ENCODE results near the gene SEMA4D.

SEMA4D gene

DNA sequence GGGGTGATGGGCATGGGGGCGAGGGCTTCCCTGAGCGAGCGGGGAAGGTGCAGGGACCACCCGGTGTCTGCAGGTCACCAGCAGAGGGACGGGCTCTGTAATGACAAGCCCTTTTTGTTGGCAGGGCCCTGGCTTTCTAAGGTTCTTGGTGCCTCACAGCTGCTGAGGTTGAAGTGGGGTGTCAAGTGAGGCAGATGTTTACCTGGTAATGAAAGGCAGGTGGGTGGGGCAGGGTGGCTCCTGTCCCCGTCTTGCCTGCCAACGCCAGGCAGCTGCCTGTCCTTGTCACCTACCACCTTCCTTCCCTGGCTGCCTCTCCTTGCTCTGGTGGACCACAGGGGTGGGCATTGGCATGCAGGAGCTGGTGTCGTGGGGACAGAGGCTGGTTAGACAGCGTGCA is 41.0 kb upstream of the SEMA4D start:
- DNase-seq (ENCODE audit: low read depth in 1 of 2, low spot score in 1 of 2) = no peak
- TF ChIP-seq, protein P1, sequence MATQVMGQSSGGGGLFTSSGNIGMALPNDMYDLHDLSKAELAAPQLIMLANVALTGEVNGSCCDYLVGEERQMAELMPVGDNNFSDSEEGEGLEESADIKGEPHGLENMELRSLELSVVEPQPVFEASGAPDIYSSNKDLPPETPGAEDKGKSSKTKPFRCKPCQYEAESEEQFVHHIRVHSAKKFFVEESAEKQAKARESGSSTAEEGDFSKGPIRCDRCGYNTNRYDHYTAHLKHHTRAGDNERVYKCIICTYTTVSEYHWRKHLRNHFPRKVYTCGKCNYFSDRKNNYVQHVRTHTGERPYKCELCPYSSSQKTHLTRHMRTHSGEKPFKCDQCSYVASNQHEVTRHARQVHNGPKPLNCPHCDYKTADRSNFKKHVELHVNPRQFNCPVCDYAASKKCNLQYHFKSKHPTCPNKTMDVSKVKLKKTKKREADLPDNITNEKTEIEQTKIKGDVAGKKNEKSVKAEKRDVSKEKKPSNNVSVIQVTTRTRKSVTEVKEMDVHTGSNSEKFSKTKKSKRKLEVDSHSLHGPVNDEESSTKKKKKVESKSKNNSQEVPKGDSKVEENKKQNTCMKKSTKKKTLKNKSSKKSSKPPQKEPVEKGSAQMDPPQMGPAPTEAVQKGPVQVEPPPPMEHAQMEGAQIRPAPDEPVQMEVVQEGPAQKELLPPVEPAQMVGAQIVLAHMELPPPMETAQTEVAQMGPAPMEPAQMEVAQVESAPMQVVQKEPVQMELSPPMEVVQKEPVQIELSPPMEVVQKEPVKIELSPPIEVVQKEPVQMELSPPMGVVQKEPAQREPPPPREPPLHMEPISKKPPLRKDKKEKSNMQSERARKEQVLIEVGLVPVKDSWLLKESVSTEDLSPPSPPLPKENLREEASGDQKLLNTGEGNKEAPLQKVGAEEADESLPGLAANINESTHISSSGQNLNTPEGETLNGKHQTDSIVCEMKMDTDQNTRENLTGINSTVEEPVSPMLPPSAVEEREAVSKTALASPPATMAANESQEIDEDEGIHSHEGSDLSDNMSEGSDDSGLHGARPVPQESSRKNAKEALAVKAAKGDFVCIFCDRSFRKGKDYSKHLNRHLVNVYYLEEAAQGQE (IDR thresholded peaks at IDR 0.05; ENCODE audit: insufficient replicate concordance, low read depth) = no peak
- TF ChIP-seq GABPA (IDR thresholded peaks at IDR 0.05; ENCODE audit: low read depth) = no peak
- no peak for TF ChIP-seq POLR2AphosphoS5 (IDR thresholded peaks at IDR 0.05; ENCODE audit: low read depth)
- no peak for TF ChIP-seq SPI1 (IDR thresholded peaks at IDR 0.05; ENCODE audit: borderline replicate concordance, low read depth)
- TF ChIP-seq, protein P2, sequence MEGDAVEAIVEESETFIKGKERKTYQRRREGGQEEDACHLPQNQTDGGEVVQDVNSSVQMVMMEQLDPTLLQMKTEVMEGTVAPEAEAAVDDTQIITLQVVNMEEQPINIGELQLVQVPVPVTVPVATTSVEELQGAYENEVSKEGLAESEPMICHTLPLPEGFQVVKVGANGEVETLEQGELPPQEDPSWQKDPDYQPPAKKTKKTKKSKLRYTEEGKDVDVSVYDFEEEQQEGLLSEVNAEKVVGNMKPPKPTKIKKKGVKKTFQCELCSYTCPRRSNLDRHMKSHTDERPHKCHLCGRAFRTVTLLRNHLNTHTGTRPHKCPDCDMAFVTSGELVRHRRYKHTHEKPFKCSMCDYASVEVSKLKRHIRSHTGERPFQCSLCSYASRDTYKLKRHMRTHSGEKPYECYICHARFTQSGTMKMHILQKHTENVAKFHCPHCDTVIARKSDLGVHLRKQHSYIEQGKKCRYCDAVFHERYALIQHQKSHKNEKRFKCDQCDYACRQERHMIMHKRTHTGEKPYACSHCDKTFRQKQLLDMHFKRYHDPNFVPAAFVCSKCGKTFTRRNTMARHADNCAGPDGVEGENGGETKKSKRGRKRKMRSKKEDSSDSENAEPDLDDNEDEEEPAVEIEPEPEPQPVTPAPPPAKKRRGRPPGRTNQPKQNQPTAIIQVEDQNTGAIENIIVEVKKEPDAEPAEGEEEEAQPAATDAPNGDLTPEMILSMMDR (IDR thresholded peaks at IDR 0.05; ENCODE audit: insufficient read depth, low read length) = no peak
- Histone ChIP-seq H3K4me3 (replicated peaks; ENCODE audit: insufficient read depth, low read length) (no peak overlapping the region), H3K27me3 (ENCODE audit: insufficient read depth, poor library complexity, severe bottlenecking) (no peaks in the 10 kb centered on the region), H3K27ac (replicated peaks) (no peak overlapping the region)

GRCh38 chr9:89537166-89537565 is 39.3 kb upstream of the SEMA4D start:
- peak overlapping the region; percentile 85 for H3K27ac ChIP-seq (replicated peaks)
- no peak overlapping the region for H3K4me3 ChIP-seq (replicated peaks; ENCODE audit: insufficient read depth, low read length)
- no peaks in the 10 kb centered on the region for H3K27me3 ChIP-seq (ENCODE audit: insufficient read depth, poor library complexity, severe bottlenecking)
- TF ChIP-seq, protein P1 (IDR thresholded peaks at IDR 0.05; ENCODE audit: insufficient replicate concordance, low read depth) = no peak
- TF ChIP-seq SPI1 (IDR thresholded peaks at IDR 0.05; ENCODE audit: borderline replicate concordance, low read depth) = no peak
- TF ChIP-seq, protein P2 (IDR thresholded peaks at IDR 0.05; ENCODE audit: insufficient read depth, low read length) = no peak
- no peak for TF ChIP-seq POLR2AphosphoS5 (IDR thresholded peaks at IDR 0.05; ENCODE audit: low read depth)
- no peak for DNase-seq (ENCODE audit: low read depth in 1 of 2, low spot score in 1 of 2)

DNA sequence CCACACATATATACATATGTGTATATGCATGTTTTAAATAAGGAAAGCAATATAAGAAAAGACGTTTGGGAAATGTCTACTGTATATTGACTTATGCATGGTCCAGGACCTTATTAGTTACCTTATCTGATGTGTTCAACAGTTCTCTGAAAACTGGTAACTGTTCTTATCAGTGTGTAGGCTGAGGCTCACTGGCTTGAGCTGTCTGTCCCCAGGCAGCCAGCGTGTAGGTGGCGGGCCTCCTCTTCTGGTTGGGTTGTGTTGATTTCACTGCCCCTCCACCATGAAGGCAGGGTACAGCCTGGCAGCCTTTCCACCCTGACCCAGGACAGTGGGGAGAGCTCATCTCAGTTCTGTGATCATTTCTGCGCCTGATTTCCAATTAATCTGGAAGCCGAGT is 38.7 kb upstream of the SEMA4D start:
- Histone ChIP-seq H3K4me3 (replicated peaks; ENCODE audit: insufficient read depth, low read length) (no peak overlapping the region), H3K27ac (replicated peaks) (peak overlapping the region; percentile 85), H3K27me3 (ENCODE audit: insufficient read depth, poor library complexity, severe bottlenecking) (no peaks in the 10 kb centered on the region)
- TF ChIP-seq SPI1 (IDR thresholded peaks at IDR 0.05; ENCODE audit: borderline replicate concordance, low read depth) (no peak), GABPA (IDR thresholded peaks at IDR 0.05; ENCODE audit: low read depth) (no peak), POLR2AphosphoS5 (IDR thresholded peaks at IDR 0.05; ENCODE audit: low read depth) (no peak)
- TF ChIP-seq, protein P1 (IDR thresholded peaks at IDR 0.05; ENCODE audit: insufficient replicate concordance, low read depth) = no peak
- TF ChIP-seq, protein P2 (IDR thresholded peaks at IDR 0.05; ENCODE audit: insufficient read depth, low read length) = no peak
- DNase-seq (ENCODE audit: low read depth in 1 of 2, low spot score in 1 of 2) = no peak

Data from HL-60 (cell line).